Stomach (tissue), 4 donors: ENCODE measurements around the gene OR2L2.

ENCODE experiments used
- EP300 ChIP-seq: sonication (generic); formaldehyde crosslinking; IDR thresholded peaks from one replicate; pipeline ENCODE4 v1.6.1; 2017; ENCODE audit warnings: antibody characterized with exemption
- POLR2A ChIP-seq, 4 donors: fragments of 450-650 bp; IDR thresholded peaks; one replicate each; pipeline ENCODE4 v1.6.1; 2016; ENCODE audit warnings: antibody characterized with exemption in 4 of 4, control low read depth in 2 of 4, mild to moderate bottlenecking in 1 of 4, moderate library complexity in 1 of 4
- TF ChIP-seq, protein P1 (sequence below), 7 experiments: fragments of 450-650 bp in 4 of 7; fragments of 200-600 bp in 3 of 7; sonication (generic) in 3 of 7; IDR thresholded peaks; one replicate each; pipeline ENCODE4 v1.5.1; 2016 to 2019; ENCODE audit warnings: antibody characterized with exemption in 7 of 7, control low read depth in 2 of 7, mild to moderate bottlenecking in 1 of 7

DNA sequence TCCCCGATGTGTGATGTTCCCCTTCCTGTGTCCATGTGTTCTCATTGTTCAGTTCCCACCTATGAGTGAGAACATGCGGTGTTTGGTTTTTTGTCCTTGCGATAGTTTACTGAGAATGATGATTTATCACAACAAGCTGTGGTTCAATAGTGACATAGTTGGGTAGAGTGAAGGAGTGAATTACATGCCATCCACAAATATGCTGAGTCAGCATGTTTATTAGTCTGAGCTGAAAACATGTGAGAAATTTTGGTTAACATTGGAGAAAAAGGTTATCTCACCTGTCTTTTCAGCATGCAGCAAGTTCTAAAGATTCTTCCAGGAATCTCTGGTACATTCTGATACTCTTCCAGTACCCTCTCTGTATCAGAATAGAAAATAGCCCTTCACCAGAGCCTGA is 35.7 kb downstream of the OR2L2 start:
- TF ChIP-seq EP300 (no peak), POLR2A (IDR thresholded peaks at IDR 0.05) (no peak)
- TF ChIP-seq, protein P1, sequence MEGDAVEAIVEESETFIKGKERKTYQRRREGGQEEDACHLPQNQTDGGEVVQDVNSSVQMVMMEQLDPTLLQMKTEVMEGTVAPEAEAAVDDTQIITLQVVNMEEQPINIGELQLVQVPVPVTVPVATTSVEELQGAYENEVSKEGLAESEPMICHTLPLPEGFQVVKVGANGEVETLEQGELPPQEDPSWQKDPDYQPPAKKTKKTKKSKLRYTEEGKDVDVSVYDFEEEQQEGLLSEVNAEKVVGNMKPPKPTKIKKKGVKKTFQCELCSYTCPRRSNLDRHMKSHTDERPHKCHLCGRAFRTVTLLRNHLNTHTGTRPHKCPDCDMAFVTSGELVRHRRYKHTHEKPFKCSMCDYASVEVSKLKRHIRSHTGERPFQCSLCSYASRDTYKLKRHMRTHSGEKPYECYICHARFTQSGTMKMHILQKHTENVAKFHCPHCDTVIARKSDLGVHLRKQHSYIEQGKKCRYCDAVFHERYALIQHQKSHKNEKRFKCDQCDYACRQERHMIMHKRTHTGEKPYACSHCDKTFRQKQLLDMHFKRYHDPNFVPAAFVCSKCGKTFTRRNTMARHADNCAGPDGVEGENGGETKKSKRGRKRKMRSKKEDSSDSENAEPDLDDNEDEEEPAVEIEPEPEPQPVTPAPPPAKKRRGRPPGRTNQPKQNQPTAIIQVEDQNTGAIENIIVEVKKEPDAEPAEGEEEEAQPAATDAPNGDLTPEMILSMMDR (IDR thresholded peaks at IDR 0.05), result no peak
